Heart left ventricle (tissue), 13 donors: ENCODE results near the gene RNF208.

Experiments
- POLR2A ChIP-seq, 2 donors: fragments of 450-650 bp; IDR thresholded peaks; one replicate each; pipeline ENCODE4 v1.6.1; 2017; ENCODE audit warnings: antibody characterized with exemption in 2 of 2, mild to moderate bottlenecking in 2 of 2, moderate library complexity in 2 of 2
- TF ChIP-seq, protein P1 (sequence below), 12 donors: fragments of 200-600 bp; sonication (generic) in 4 of 12; IDR thresholded peaks; one replicate each; pipeline versions ENCODE4 v1.5.0 to v1.8.0; 2018 to 2022; ENCODE audit warnings: antibody characterized with exemption in 12 of 12, mild to moderate bottlenecking in 5 of 12
- donor health status: ischemic (EF 13 %, LVEDD 7.1; RV severe dilation, severe dysfunction).
- donor health status: DM: no; HTN: yes; CAD: no.
- donor health status: DM: no; HTN: no; CAD: no.
- donor health status: ischemic (EF 25% LVEDD 6.9; RV normal size, moderate dysfunction).
- donor health status: ischemic (EF 25% LVEDD 5.7; RV mildly dilated, moderate dysfunction).
- donor health status: ischemic (EF 35%, LVEDD 5.7; RV mildly dilated, moderate dysfunction).
- donor health status: nonischemic (EF 11% LVEDD 7.7; RV severe dilation, severe dysfunction).
- donor health status: DM: yes; HTN: yes; CAD: no.
- donor health status: PGD.
- donor health status: ischemic (EF 29% LVEDD 5.4; RV normal size, mild dysfunction).
- donor health status: nonischemic (EF 23%, LVEDD 6.1; RV moderate dilation, normal function).

DNA sequence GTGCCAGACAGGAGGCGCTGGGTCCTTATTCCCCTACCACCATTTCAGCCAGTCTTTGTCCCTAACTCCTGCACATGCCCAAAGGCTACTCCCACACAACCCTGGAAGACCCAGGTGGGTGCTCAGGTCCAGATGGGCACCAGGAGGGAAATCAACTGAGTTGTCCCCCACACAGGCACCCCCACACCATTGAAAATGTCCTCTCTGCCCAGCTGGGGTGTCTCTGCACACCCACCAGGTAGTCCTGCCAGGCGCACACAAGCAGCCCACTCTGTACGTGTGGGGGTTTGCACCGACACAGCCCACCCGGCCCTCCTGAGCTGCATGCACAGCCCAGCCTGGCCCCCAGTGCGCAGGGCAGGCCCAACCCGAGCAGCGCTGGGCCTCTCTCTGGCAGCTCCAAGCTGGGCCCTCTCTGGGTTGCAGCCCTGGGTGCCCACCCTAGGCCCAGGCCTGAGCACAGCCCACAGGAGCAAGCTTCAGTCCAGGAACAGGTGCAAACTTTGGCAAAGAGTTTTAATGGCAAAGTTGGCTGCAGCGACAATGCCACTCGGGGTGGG, 2.2 kb downstream of the RNF208 start:
- TF ChIP-seq POLR2A (IDR thresholded peaks at IDR 0.05), result no peak
- TF ChIP-seq, protein P1, sequence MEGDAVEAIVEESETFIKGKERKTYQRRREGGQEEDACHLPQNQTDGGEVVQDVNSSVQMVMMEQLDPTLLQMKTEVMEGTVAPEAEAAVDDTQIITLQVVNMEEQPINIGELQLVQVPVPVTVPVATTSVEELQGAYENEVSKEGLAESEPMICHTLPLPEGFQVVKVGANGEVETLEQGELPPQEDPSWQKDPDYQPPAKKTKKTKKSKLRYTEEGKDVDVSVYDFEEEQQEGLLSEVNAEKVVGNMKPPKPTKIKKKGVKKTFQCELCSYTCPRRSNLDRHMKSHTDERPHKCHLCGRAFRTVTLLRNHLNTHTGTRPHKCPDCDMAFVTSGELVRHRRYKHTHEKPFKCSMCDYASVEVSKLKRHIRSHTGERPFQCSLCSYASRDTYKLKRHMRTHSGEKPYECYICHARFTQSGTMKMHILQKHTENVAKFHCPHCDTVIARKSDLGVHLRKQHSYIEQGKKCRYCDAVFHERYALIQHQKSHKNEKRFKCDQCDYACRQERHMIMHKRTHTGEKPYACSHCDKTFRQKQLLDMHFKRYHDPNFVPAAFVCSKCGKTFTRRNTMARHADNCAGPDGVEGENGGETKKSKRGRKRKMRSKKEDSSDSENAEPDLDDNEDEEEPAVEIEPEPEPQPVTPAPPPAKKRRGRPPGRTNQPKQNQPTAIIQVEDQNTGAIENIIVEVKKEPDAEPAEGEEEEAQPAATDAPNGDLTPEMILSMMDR (IDR thresholded peaks at IDR 0.05), result no peak
